Breast epithelium (tissue), 4 donors: ENCODE results near the gene PCDHGB5. TPM values are rescaled to one million over a fixed set of nuclear protein-coding genes. Genes with fewer than 3 reads are reported as not detected.

Experiments used
- DNase-seq, 2 donors: peaks; one replicate each; pipeline ENCODE4 v3.0.0-alpha.2; 2019; ENCODE audit warnings: low spot score in 2 of 2
- H3K27ac ChIP-seq, 2 donors: fragments of 200-600 bp; sonication (generic) in 1 of 2; one replicate each; pipeline ENCODE4 v1.5.1; 2016 to 2019; ENCODE audit warnings: mild to moderate bottlenecking in 1 of 2
- H3K27me3 ChIP-seq, 2 donors: fragments of 200-600 bp; sonication (generic) in 1 of 2; one replicate each; pipeline versions ENCODE4 v1.5.1 to v1.6.0; 2017 to 2019; ENCODE audit warnings: control low read depth in 1 of 2, mild to moderate bottlenecking in 1 of 2
- H3K36me3 ChIP-seq: fragments of 200-600 bp; one replicate; pipeline ENCODE4 v1.5.1; 2019
- H3K4me1 ChIP-seq, 2 donors: fragments of 200-600 bp; sonication (generic); one replicate each; pipeline ENCODE4 v1.5.1; 2016 to 2019; ENCODE audit warnings: control low read depth in 1 of 2
- H3K4me3 ChIP-seq, 3 donors: fragments of 200-600 bp; sonication (generic); 1 replicate in 2 of 3; 2 replicates in 1 of 3; pipeline ENCODE4 v1.5.1; 2016 to 2019; ENCODE audit warnings: mild to moderate bottlenecking in 3 of 3, moderate library complexity in 2 of 3
- H3K9me3 ChIP-seq, 2 donors: fragments of 200-600 bp; sonication (generic) in 1 of 2; one replicate each; pipeline ENCODE4 v1.5.1; 2016 to 2019; ENCODE audit warnings: control low read depth in 1 of 2
- CTCF ChIP-seq, 3 donors: fragments of 450-650 bp; IDR thresholded peaks; one replicate each; pipeline ENCODE4 v1.5.1; 2016 to 2017; ENCODE audit warnings: antibody characterized with exemption in 3 of 3, mild to moderate bottlenecking in 3 of 3, moderate library complexity in 3 of 3
- POLR2A ChIP-seq: fragments of 450-650 bp; IDR thresholded peaks from one replicate; pipeline ENCODE4 v1.6.1; 2016; ENCODE audit warnings: antibody characterized with exemption, mild to moderate bottlenecking, moderate library complexity
- POLR2AphosphoS5 ChIP-seq, 3 donors: sonication (generic); formaldehyde crosslinking; IDR thresholded peaks; one replicate each; pipeline ENCODE4 v1.6.1; 2017; ENCODE audit warnings: antibody characterized with exemption in 3 of 3
- intact Hi-C: fragments of 100-400 bp; cut with DNase I; formaldehyde crosslinking; loops from one replicate; pipeline ENCODE4 v1.15.1; 2023; ENCODE audit warnings: low total_unique reads
- total RNA-seq, 3 donors: library from RNA; depleted of rRNA; stranded (reverse); fragments of >200 nt; gene quantifications; one replicate each; pipeline ENCODE4 v1.1.0, GENCODE V29; 2016

PCDHGB5 gene
- total RNA-seq, 3 donors from 2014 or later, result 7.5 to 20.6 (median 19.8) TPM

GRCh38 chr5:141362719-141363118 is 35.0 kb upstream of the PCDHGB5 start:
- Histone ChIP-seq H3K36me3 (no peaks in the 10 kb centered on the region), H3K27ac (no peak overlapping the region), H3K27me3 (no peaks in the 10 kb centered on the region), H3K4me3 (no peak overlapping the region), H3K9me3 (peaks cover 83 to 98% of the 10 kb centered on the region in 2 donors), H3K4me1 (no peaks in the 10 kb centered on the region)
- intact Hi-C loops, result no loop called here
- TF ChIP-seq CTCF (IDR thresholded peaks at IDR 0.05) (no peak), POLR2A (no peak), POLR2AphosphoS5 (IDR thresholded peaks at IDR 0.05) (no peak)
- no peak for DNase-seq

GRCh38 chr5:141363952-141364660 is 33.6 kb upstream of the PCDHGB5 start, which contains the start of gene PCDHGA5:
Gene PCDHGA5, plus strand, starts transcription at chr5:141364162. Its CDS starts 169 bp downstream, at chr5:141364331.
- H3K4me1 ChIP-seq, result no peaks in the 10 kb centered on the region
- TF ChIP-seq POLR2AphosphoS5 (IDR thresholded peaks at IDR 0.05), result no peak
- TF ChIP-seq CTCF (IDR thresholded peaks at IDR 0.05), result peak in 1 of 3 donors; percentile 8
- DNase-seq, result no peak
- H3K27me3 ChIP-seq, result no peaks in the 10 kb centered on the region
- H3K9me3 ChIP-seq, result peaks cover 86 to 98% of the 10 kb centered on the region in 2 donors
- peak within 1 kb of the TSS in 2 of 3 donors; percentile 31 to 51 for H3K4me3 ChIP-seq
- no peaks in the 10 kb centered on the region for H3K36me3 ChIP-seq
- intact Hi-C loops, result no loop called here
- H3K27ac ChIP-seq, result no peak within 1 kb of the TSS

GRCh38 chr5:141366016-141366896 is 31.5 kb upstream of the PCDHGB5 start:
- Histone ChIP-seq H3K4me1 (no peaks in the 10 kb centered on the region), H3K9me3 (peaks cover 81 to 98% of the 10 kb centered on the region in 2 donors), H3K36me3 (no peaks in the 10 kb centered on the region), H3K27me3 (no peaks in the 10 kb centered on the region), H3K27ac (no peak overlapping the region), H3K4me3 (peak overlapping the region in 1 of 3 donors; percentile 38)
- DNase-seq, result no peak
- intact Hi-C loops, result no loop called here
- TF ChIP-seq POLR2A (no peak), POLR2AphosphoS5 (IDR thresholded peaks at IDR 0.05) (no peak), CTCF (IDR thresholded peaks at IDR 0.05) (no peak)

- H3K27ac ChIP-seq, result no peak within 1 kb of the TSS
- H3K36me3 ChIP-seq, result no peaks in the 10 kb centered on the region
- TF ChIP-seq POLR2AphosphoS5 (IDR thresholded peaks at IDR 0.05), result no peak
- no peak for TF ChIP-seq POLR2A
- TF ChIP-seq CTCF (IDR thresholded peaks at IDR 0.05), result no peak
- DNase-seq, result no peak
- no peaks in the 10 kb centered on the region for H3K27me3 ChIP-seq
- intact Hi-C loops, result no loop called here
- H3K4me1 ChIP-seq, result no peaks in the 10 kb centered on the region
- peaks cover 87 to 100% of the 10 kb centered on the region in 2 donors for H3K9me3 ChIP-seq
- peak within 1 kb of the TSS; percentile 15 to 34 (median 17) for H3K4me3 ChIP-seq
Observed at GRCh38 chr5:141369994-141370848, 27.5 kb upstream of the PCDHGB5 start, which contains the start of gene PCDHGB3. Gene PCDHGB3, plus strand, starts transcription at chr5:141370242. Its CDS starts 153 bp downstream, at chr5:141370395.
